Loucy (cell line): ENCODE measurements around the gene MEF2C.
A peak's percentile ranks its signal among the peaks of the same experiment; 100 is the strongest.

Experiments used
- CTCF ChIP-seq: fragments of 200-600 bp; sonication (generic); conservative IDR thresholded peaks from 2 replicates; pipeline ENCODE4 v1.5.1; 2014; ENCODE audit warnings: mild to moderate bottlenecking, antibody characterized with exemption, low read length
- EZH2phosphoT487 ChIP-seq: fragments of 200-600 bp; IDR thresholded peaks from 2 replicates; pipeline ENCODE4 v1.6.1; 2018; ENCODE audit warnings: antibody characterized with exemption, mild to moderate bottlenecking, moderate library complexity, borderline replicate concordance

DNA sequence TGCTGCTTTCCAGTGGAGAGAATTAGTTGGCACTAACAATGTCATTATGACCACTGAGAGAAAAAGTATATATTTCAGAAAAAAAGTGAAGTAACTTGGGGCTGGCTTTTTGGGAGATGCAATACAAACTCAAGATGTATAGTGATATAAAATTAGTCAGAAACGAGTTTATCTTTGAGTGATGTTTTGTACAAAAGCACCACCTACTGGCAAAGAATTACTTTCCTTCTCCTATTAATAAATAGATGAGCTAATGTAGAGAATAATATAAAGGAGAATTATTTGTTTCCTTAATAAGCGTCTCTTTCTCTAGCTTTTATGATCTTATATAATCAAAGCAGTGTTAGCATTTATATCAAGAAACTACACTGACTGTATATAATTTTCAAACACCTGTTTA is 158.8 kb downstream of the MEF2C start:
- peak; percentile 72 for TF ChIP-seq CTCF
- TF ChIP-seq EZH2phosphoT487: no peak
